Neural cell (in vitro differentiated cells): ENCODE measurements around the gene TMEM187. TPM values are rescaled to one million over a fixed set of nuclear protein-coding genes. Genes with fewer than 3 reads are reported as not detected.
"Not testable (repeated sequence)": the region's sequence is repeated elsewhere in the genome, so short reads cannot be mapped to it uniquely, and the experiment has no call there.

Source experiments
- H2AFZ ChIP-seq: fragments of 200-600, 300-800 bp; sonication (generic), shearing (Covaris generic); 2 replicates; pipeline ENCODE4 v1.6.0; 2014; ENCODE audit warnings: low read depth, mild to moderate bottlenecking, antibody characterized with exemption, low read length, moderate library complexity
- H3F3A ChIP-seq: fragments of 200-600 bp; shearing (Covaris generic); 2 replicates; pipeline ENCODE4 v1.6.1; 2016; ENCODE audit warnings: mild to moderate bottlenecking, moderate library complexity, mixed read lengths, antibody characterized with exemption, low read length; ENCODE audit not compliant: insufficient read depth, poor library complexity, severe bottlenecking
- H3K27ac ChIP-seq: fragments of 200-600, 300-800 bp; sonication (generic), shearing (Covaris generic); 2 replicates; pipeline ENCODE4 v1.5.1; 2014; ENCODE audit warnings: mild to moderate bottlenecking, low read length, moderate library complexity
- H3K27me3 ChIP-seq: fragments of 300-800, 200-600 bp; sonication (generic), shearing (Covaris generic); 2 replicates; pipeline ENCODE4 v1.6.0; 2014; ENCODE audit warnings: mild to moderate bottlenecking, low read depth, low read length, moderate library complexity; ENCODE audit not compliant: insufficient read depth
- H3K36me3 ChIP-seq: fragments of 300-800, 200-600 bp; sonication (generic), shearing (Covaris generic); 2 replicates; pipeline ENCODE4 v1.5.1; 2014; ENCODE audit warnings: mild to moderate bottlenecking, antibody characterized with exemption, low read length, moderate library complexity; ENCODE audit not compliant: insufficient read depth
- H3K4me2 ChIP-seq: fragments of 300-800, 200-600 bp; sonication (generic), shearing (Covaris generic); 2 replicates; pipeline ENCODE4 v1.6.0; 2014; ENCODE audit warnings: mild to moderate bottlenecking, low read length
- H3K4me3 ChIP-seq: fragments of 300-800, 200-600 bp; sonication (generic), shearing (Covaris generic); 2 replicates; pipeline ENCODE4 v1.5.1; 2014; ENCODE audit warnings: mild to moderate bottlenecking, low read length, moderate library complexity
- H3K79me2 ChIP-seq: fragments of 200-600 bp; shearing (Covaris generic); replicated peaks from 2 replicates; pipeline ENCODE4 v1.6.0; 2014; ENCODE audit warnings: mild to moderate bottlenecking, low read length, moderate library complexity; ENCODE audit not compliant: insufficient read depth
- H3K9ac ChIP-seq: fragments of 300-800, 200-600 bp; sonication (generic), shearing (Covaris generic); 2 replicates; pipeline ENCODE4 v1.6.1; 2016; ENCODE audit warnings: mild to moderate bottlenecking, low read length, mixed read lengths
- H3K9me2 ChIP-seq: fragments of 200-600 bp; shearing (Covaris generic); 2 replicates; pipeline ENCODE4 v1.6.1; 2016; ENCODE audit warnings: mild to moderate bottlenecking, low read length, mixed read lengths; ENCODE audit not compliant: insufficient read depth
- H3K9me3 ChIP-seq: fragments of 200-600, 300-800 bp; sonication (generic), shearing (Covaris generic); 2 replicates; pipeline ENCODE4 v1.6.1; 2016; ENCODE audit warnings: mild to moderate bottlenecking, mixed run types, low read length, moderate library complexity, mixed read lengths
- H4K20me1 ChIP-seq: fragments of 200-600 bp; shearing (Covaris generic); 2 replicates; pipeline ENCODE4 v1.6.1; 2016; ENCODE audit warnings: mild to moderate bottlenecking, mixed run types; ENCODE audit not compliant: insufficient read depth
- EP300 ChIP-seq: fragments of 450-650 bp; conservative IDR thresholded peaks from 2 replicates; pipeline ENCODE4 v1.6.1; 2014; ENCODE audit warnings: antibody characterized with exemption, mild to moderate bottlenecking, moderate library complexity; ENCODE audit not compliant: poor library complexity, severe bottlenecking
- MXI1 ChIP-seq: fragments of 450-650 bp; conservative IDR thresholded peaks from 2 replicates; pipeline ENCODE4 v1.6.1; 2014; ENCODE audit warnings: antibody characterized with exemption, mild to moderate bottlenecking; ENCODE audit not compliant: poor library complexity, severe bottlenecking
- POLR2AphosphoS5 ChIP-seq: IDR thresholded peaks from 2 replicates; pipeline ENCODE4 v1.6.1; 2012
- RAD21 ChIP-seq: fragments of 450-650 bp; conservative IDR thresholded peaks from 2 replicates; pipeline ENCODE4 v1.6.1; 2014; ENCODE audit warnings: antibody characterized with exemption, mild to moderate bottlenecking, moderate library complexity
- SMC3 ChIP-seq: fragments of 450-650 bp; conservative IDR thresholded peaks from 2 replicates; pipeline ENCODE4 v1.6.1; 2014; ENCODE audit warnings: antibody characterized with exemption, mild to moderate bottlenecking, moderate library complexity; ENCODE audit not compliant: poor library complexity
- TAF1 ChIP-seq: IDR thresholded peaks from 2 replicates; pipeline ENCODE4 v1.6.1; 2012; ENCODE audit warnings: low read depth
- polyA plus RNA-seq: library from polyadenylated mRNA; depleted of rRNA; stranded (reverse); fragments of >200 nt; gene quantifications from 2 replicates; pipeline ENCODE4 v1.2.3, GENCODE V29; 2014
- TF ChIP-seq, protein P1 (sequence below): fragments of 450-650 bp; IDR thresholded peaks from 2 replicates; pipeline ENCODE4 v1.5.1; 2014; ENCODE audit warnings: antibody characterized with exemption, mild to moderate bottlenecking, moderate library complexity; ENCODE audit not compliant: poor library complexity, severe bottlenecking
- TF ChIP-seq, protein P2 (sequence below): IDR thresholded peaks from 2 replicates; pipeline ENCODE4 v1.6.1; 2012; ENCODE audit warnings: borderline replicate concordance

The TMEM187 gene
- polyA plus RNA-seq, 1 donor from 2014 or later: 5.2 TPM

DNA sequence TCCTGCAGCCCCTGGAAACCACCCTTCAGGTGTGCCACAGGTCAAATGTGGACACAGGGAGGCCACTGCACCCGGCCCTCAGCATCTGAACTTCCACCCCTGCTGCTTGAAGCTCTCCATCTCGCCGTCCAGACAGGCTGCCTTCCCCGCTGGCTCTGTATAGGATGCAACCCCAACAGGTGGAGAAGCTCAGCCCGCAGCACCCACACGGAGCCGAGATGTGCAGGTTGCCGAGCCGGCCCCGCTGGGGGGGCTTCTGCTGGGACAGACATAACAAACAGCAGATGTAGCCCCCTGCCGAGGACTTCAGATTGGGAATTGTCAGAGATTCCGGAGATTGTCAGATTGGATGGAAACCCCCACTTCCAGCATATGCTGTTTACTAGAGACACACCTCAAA is 20.5 kb downstream of the TMEM187 start:
- Histone ChIP-seq H3K4me2 (no peak overlapping the region), H3K27ac (no peak overlapping the region), H3K79me2 (no peaks in the 10 kb centered on the region), H3K36me3 (no peaks in the 10 kb centered on the region), H2AFZ (no peak overlapping the region), H3K27me3 (no peaks in the 10 kb centered on the region), H3K9me2 (no peaks in the 10 kb centered on the region), H3K9me3 (no peaks in the 10 kb centered on the region), H3K9ac (no peak overlapping the region), H3F3A (no peaks in the 10 kb centered on the region), H4K20me1 (no peaks in the 10 kb centered on the region), H3K4me3 (no peak overlapping the region)
- no peak for TF ChIP-seq RAD21
- no peak for TF ChIP-seq MXI1
- TF ChIP-seq POLR2AphosphoS5: no peak
- TF ChIP-seq EP300: no peak
- TF ChIP-seq, protein P1, sequence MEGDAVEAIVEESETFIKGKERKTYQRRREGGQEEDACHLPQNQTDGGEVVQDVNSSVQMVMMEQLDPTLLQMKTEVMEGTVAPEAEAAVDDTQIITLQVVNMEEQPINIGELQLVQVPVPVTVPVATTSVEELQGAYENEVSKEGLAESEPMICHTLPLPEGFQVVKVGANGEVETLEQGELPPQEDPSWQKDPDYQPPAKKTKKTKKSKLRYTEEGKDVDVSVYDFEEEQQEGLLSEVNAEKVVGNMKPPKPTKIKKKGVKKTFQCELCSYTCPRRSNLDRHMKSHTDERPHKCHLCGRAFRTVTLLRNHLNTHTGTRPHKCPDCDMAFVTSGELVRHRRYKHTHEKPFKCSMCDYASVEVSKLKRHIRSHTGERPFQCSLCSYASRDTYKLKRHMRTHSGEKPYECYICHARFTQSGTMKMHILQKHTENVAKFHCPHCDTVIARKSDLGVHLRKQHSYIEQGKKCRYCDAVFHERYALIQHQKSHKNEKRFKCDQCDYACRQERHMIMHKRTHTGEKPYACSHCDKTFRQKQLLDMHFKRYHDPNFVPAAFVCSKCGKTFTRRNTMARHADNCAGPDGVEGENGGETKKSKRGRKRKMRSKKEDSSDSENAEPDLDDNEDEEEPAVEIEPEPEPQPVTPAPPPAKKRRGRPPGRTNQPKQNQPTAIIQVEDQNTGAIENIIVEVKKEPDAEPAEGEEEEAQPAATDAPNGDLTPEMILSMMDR: no peak
- no peak for TF ChIP-seq SMC3
- no peak for TF ChIP-seq TAF1

DNA sequence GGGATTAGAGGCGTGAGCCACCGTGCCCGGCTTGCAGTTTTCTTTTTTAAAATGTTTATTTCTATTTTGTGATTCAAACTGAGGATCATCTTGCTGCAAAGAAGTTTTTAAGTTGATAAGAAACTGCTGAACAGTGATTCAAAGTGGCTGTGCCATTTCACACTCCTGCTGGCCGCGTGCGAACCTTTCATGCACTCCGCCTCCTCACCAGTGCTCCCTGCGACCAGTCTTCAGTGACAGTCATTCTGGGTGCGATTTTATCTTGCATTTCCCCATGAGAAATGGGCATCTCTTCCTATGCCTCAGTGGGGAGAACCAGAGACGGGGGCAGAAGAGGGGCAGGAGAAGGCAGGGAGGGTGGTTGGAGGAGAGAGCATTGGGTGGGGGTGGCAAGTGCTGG is 21.4 kb downstream of the TMEM187 start:
- Histone ChIP-seq H3K4me3 (no peak overlapping the region), H3K27ac (no peak overlapping the region), H3K79me2 (no peaks in the 10 kb centered on the region), H3K9me2 (no peaks in the 10 kb centered on the region), H3K36me3 (no peaks in the 10 kb centered on the region), H4K20me1 (no peaks in the 10 kb centered on the region), H2AFZ (no peak overlapping the region), H3F3A (no peaks in the 10 kb centered on the region), H3K27me3 (no peaks in the 10 kb centered on the region), H3K9me3 (no peaks in the 10 kb centered on the region), H3K4me2 (no peak overlapping the region), H3K9ac (no peak overlapping the region)
- TF ChIP-seq POLR2AphosphoS5 (no peak), RAD21 (no peak), TAF1 (no peak)
- TF ChIP-seq, protein P1: no peak
- TF ChIP-seq, protein P2, sequence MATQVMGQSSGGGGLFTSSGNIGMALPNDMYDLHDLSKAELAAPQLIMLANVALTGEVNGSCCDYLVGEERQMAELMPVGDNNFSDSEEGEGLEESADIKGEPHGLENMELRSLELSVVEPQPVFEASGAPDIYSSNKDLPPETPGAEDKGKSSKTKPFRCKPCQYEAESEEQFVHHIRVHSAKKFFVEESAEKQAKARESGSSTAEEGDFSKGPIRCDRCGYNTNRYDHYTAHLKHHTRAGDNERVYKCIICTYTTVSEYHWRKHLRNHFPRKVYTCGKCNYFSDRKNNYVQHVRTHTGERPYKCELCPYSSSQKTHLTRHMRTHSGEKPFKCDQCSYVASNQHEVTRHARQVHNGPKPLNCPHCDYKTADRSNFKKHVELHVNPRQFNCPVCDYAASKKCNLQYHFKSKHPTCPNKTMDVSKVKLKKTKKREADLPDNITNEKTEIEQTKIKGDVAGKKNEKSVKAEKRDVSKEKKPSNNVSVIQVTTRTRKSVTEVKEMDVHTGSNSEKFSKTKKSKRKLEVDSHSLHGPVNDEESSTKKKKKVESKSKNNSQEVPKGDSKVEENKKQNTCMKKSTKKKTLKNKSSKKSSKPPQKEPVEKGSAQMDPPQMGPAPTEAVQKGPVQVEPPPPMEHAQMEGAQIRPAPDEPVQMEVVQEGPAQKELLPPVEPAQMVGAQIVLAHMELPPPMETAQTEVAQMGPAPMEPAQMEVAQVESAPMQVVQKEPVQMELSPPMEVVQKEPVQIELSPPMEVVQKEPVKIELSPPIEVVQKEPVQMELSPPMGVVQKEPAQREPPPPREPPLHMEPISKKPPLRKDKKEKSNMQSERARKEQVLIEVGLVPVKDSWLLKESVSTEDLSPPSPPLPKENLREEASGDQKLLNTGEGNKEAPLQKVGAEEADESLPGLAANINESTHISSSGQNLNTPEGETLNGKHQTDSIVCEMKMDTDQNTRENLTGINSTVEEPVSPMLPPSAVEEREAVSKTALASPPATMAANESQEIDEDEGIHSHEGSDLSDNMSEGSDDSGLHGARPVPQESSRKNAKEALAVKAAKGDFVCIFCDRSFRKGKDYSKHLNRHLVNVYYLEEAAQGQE: no peak

DNA sequence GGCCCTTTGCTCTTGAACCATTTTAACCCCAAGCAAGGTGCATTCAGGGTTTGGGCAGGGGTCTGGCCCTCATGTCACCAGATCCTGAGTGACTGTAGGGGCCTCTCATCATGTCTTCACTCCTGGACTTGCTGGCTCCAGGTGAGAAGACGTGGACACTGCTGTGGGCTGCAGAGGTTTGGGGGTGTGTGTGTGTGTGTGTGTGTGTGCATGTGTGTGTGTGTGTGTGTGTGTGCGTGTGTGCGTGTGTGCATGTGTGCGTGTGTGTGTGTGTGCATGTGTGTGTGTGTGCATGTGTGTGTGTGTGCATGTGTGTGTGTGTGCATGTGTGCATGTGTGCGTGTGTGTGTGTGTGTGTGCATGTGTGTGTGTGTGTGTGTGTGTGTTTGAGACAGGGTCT is 21.8 kb downstream of the TMEM187 start:
- not testable (repeated sequence) for H3K36me3 ChIP-seq, H3K27ac ChIP-seq, H3F3A ChIP-seq, H3K9me3 ChIP-seq, H3K9ac ChIP-seq, H3K79me2 ChIP-seq, H3K27me3 ChIP-seq, H2AFZ ChIP-seq, H4K20me1 ChIP-seq, H3K9me2 ChIP-seq, H3K4me3 ChIP-seq, H3K4me2 ChIP-seq
